Measurements from ENCODE around the gene SLC25A21. TPM values are rescaled to one million over a fixed set of nuclear protein-coding genes. Genes with fewer than 3 reads are reported as not detected.

SLC25A21 gene
- total and polyA plus RNA-seq, 7 donors = 0.13 to 1.5 (median 1.1) TPM; not detected in 2

DNA sequence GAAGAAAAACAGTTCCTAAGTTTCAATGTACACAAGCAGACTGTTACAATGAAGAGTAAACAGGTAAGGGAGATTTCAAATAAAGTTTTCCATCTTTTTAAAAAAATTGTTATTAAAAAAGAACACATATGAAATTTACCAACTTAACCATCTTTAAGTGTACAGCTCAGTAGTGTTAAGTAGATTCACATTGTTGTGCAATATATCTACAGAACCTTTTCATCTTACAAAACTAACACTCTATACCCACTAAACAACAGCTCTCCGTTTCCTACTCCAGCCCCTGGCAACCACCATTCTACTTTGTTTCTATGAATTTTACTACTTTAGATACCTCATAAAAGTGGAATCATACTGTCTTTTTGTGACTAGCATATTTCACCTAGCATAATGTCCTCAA lies 139.5 kb downstream of the SLC25A21 start:
- H3K4me3 ChIP-seq = no peak overlapping the region
- H3K36me3 ChIP-seq = no peaks in the 10 kb centered on the region
- intact Hi-C loops (cut with DNase I) = no loop called here
- H3K4me1 ChIP-seq = peaks cover 0 to 14% (median 5%) of the 10 kb centered on the region in 4 donors
- H3K27ac ChIP-seq = no peak overlapping the region
- TF ChIP-seq POLR2A (IDR thresholded peaks at IDR 0.05) (no peak), POLR2AphosphoS5 (IDR thresholded peaks at IDR 0.05) (no peak)
- DNase-seq = no peak
- H3K9me3 ChIP-seq = no peaks in the 10 kb centered on the region
- whole genome bisulfite sequencing, 2 donors = 81 to 87% methylated on average over 1 of the region's 1 CpG
- H3K27me3 ChIP-seq = no peaks in the 10 kb centered on the region

DNA sequence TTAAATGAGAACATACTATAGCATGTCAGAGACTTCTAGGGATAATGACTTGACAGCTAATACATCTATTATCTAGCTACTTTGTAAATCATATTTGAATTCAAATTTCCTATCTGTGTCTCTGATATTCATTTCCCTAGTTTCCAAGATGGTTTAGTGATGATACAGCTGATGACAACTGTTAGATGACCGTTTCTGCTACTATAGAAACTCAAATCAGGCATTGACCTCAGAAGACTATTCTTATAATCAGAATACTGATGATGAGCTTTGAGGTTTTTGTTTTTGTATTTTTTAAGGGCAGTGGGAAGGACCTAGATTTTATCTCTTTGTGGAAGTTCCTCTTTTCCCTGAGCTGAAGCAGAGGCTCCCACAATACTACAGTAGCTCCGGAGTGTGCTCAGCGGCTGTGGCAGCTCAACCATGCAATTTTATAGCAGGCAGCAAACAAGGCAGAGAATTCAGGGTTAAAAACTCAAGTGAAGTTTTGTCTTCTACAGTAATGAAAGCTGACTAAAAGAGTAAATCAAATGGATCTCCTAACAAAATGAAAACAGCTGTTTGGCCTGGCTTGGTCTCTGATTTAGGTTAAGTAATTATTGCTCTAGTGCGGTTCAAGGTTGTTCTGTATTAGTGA lies 145.1 kb downstream of the SLC25A21 start:
- TF ChIP-seq, protein P1, sequence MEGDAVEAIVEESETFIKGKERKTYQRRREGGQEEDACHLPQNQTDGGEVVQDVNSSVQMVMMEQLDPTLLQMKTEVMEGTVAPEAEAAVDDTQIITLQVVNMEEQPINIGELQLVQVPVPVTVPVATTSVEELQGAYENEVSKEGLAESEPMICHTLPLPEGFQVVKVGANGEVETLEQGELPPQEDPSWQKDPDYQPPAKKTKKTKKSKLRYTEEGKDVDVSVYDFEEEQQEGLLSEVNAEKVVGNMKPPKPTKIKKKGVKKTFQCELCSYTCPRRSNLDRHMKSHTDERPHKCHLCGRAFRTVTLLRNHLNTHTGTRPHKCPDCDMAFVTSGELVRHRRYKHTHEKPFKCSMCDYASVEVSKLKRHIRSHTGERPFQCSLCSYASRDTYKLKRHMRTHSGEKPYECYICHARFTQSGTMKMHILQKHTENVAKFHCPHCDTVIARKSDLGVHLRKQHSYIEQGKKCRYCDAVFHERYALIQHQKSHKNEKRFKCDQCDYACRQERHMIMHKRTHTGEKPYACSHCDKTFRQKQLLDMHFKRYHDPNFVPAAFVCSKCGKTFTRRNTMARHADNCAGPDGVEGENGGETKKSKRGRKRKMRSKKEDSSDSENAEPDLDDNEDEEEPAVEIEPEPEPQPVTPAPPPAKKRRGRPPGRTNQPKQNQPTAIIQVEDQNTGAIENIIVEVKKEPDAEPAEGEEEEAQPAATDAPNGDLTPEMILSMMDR (IDR thresholded peaks at IDR 0.05) = no peak
- no peak for TF ChIP-seq POLR2A (IDR thresholded peaks at IDR 0.05)
- TF ChIP-seq EP300 (IDR thresholded peaks at IDR 0.05) = no peak
- TF ChIP-seq POLR2AphosphoS5 (IDR thresholded peaks at IDR 0.05) = no peak

DNA sequence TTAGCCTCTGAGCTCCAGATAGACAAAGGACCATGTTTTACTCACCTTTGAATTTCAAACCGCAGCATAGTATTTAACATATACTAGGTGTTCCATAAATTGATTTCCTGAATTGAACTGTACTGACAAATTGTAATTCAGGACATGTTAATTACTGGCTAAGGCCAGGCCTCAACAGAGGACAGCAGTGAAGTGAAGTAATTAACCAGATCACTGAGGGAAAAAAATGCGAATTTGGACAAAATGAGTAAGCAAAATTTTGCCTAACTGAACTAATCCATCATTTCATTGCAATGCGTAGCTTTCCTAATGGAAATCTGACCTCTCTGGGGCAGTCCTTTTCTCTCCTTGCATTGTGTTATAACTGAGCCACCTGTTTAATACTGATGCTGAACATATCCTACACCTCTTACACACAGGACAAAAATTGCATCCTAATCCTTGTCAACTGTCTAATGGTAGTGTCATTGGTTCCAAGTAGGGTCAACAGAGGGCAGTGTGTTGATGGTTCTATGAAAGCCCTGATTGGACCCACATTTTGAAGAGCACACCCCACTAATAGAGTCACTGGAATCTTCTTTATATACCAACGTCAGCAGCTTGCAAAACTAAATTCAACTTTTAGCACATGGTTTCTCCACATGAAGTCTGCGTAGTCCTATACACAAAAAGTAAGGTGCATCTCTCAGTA lies 148.4 kb downstream of the SLC25A21 start:
- TF ChIP-seq POLR2AphosphoS5 (IDR thresholded peaks at IDR 0.05) (no peak), EP300 (IDR thresholded peaks at IDR 0.05) (no peak), POLR2A (IDR thresholded peaks at IDR 0.05) (no peak)
- TF ChIP-seq, protein P1 (IDR thresholded peaks at IDR 0.05) = no peak
- H3K27ac ChIP-seq = no peak overlapping the region
- H3K4me3 ChIP-seq = no peak overlapping the region
- WGBS, 2 donors = 90 to 91% methylated on average over 5 of the region's 5 CpGs
- no peaks in the 10 kb centered on the region for H3K9me3 ChIP-seq
- H3K36me3 ChIP-seq = no peaks in the 10 kb centered on the region
- H3K4me1 ChIP-seq = no peaks in the 10 kb centered on the region
- DNase-seq = no peak
- no peaks in the 10 kb centered on the region for H3K27me3 ChIP-seq
- intact Hi-C loops (cut with DNase I) = no loop called here

More for the DNA sequence above, 145.1 kb downstream of the SLC25A21 start:
- no peaks in the 10 kb centered on the region for H3K36me3 ChIP-seq
- no peak for DNase-seq
- no peaks in the 10 kb centered on the region for H3K9me3 ChIP-seq
- 52 to 84% methylated on average over 4 of the region's 4 CpGs for WGBS, 2 donors
- no peaks in the 10 kb centered on the region for H3K27me3 ChIP-seq
- intact Hi-C loops (cut with DNase I) = no loop called here
- H3K27ac ChIP-seq = no peak overlapping the region
- H3K4me1 ChIP-seq = no peaks in the 10 kb centered on the region
- no peak overlapping the region for H3K4me3 ChIP-seq

DNA sequence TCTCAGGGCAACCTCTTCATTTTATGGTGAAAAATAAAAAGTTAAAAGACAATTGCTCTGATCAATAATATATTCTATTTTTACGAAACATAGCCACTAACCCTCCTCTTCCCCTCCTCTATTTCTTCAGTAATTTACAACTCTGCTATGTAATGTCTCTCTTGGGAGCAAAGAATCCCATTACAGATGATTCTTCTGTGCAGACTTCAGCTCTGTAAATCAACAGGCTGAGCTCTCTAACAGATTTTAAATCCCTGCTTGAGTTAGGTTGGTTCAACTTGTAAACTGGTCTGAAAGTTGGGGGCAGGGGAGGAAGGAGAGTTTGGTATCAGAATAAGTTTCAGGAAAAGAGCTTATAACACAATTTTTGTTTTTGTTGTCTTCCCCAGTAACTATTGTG lies 151.0 kb downstream of the SLC25A21 start:
- H3K4me3 ChIP-seq = no peak overlapping the region
- 81 to 83% methylated on average over 1 of the region's 1 CpG for WGBS, 2 donors
- no peaks in the 10 kb centered on the region for H3K36me3 ChIP-seq
- intact Hi-C loops (cut with DNase I) = no loop called here
- DNase-seq = no peak
- no peaks in the 10 kb centered on the region for H3K4me1 ChIP-seq
- no peak overlapping the region for H3K27ac ChIP-seq
- no peaks in the 10 kb centered on the region for H3K27me3 ChIP-seq
- TF ChIP-seq POLR2AphosphoS5 (IDR thresholded peaks at IDR 0.05) (no peak), EP300 (IDR thresholded peaks at IDR 0.05) (no peak), POLR2A (IDR thresholded peaks at IDR 0.05) (no peak)
- TF ChIP-seq, protein P1 (IDR thresholded peaks at IDR 0.05) = no peak
- no peaks in the 10 kb centered on the region for H3K9me3 ChIP-seq

DNA sequence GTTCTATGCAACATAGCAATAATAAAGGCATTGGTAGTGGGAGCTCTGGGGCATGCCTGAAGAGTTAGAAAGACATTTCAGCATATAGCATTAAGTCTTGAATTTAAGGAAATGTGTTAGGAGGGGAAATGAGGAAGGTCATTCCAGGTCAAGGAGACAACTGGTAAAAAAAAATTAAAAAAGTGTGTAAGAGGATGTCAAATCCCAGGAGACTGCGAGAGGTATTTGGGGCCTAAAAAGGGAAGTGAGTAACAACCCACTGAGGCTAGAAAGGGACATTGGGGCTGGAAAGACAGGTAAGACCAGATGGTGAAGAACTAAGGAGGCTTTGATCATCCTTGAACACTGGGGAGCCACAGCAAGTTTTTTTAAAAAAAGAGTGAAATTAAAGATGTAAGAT lies 152.9 kb downstream of the SLC25A21 start:
- no peak overlapping the region for H3K27ac ChIP-seq
- no peak overlapping the region for H3K4me3 ChIP-seq
- intact Hi-C loops (cut with DNase I) = no loop called here
- no peaks in the 10 kb centered on the region for H3K9me3 ChIP-seq
- H3K36me3 ChIP-seq = no peaks in the 10 kb centered on the region
- TF ChIP-seq, protein P1 (IDR thresholded peaks at IDR 0.05) = no peak
- TF ChIP-seq POLR2AphosphoS5 (IDR thresholded peaks at IDR 0.05) = no peak
- TF ChIP-seq POLR2A (IDR thresholded peaks at IDR 0.05) = no peak
- no peak for TF ChIP-seq EP300 (IDR thresholded peaks at IDR 0.05)
- H3K4me1 ChIP-seq = no peaks in the 10 kb centered on the region
- H3K27me3 ChIP-seq = no peaks in the 10 kb centered on the region
- 51 to 86% methylated on average over 1 of the region's 1 CpG for WGBS, 2 donors
- no peak for DNase-seq
